ENCODE measurements around the gene FADS6. TPM values are rescaled to one million over a fixed set of nuclear protein-coding genes. Genes with fewer than 3 reads are reported as not detected.

The FADS6 gene
- total and polyA plus RNA-seq, 10 of the 15 experiments (the other 5 are each of a cell fraction or from before 2014, with no cell fraction given): not detected

- TF ChIP-seq ZNF592 (IDR thresholded peaks at IDR 0.05): no peak
- no peak for TF ChIP-seq ZNF622 (IDR thresholded peaks at IDR 0.05)
- no peak for TF ChIP-seq DPF2 (IDR thresholded peaks at IDR 0.05)
Measured at GRCh38 chr17:74839990-74840852, 53.2 kb downstream of the FADS6 start (continued).

GRCh38 chr17:74838274-74838673 lies 55.2 kb downstream of the FADS6 start:
- H3K4me1 ChIP-seq (ENCODE audit: control insufficient read depth, insufficient read depth, low read length): peaks cover 16% of the 10 kb centered on the region
- RAD21 ChIA-PET (ENCODE audit: unreplicated experiment): no interaction called here
- H3K9me3 ChIP-seq (replicated peaks; ENCODE audit: control insufficient read depth, insufficient read depth, low read length): no peaks in the 10 kb centered on the region
- DNase-seq (ENCODE audit: low read depth, low spot score): no peak
- no peak overlapping the region for H3K4me3 ChIP-seq
- in situ Hi-C loops (cut with MboI): no loop called here
- H4K20me1 ChIP-seq (ENCODE audit: control insufficient read depth, insufficient read depth): no peaks in the 10 kb centered on the region
- 77% methylated on average over 9 of the region's 9 CpGs for WGBS (ENCODE audit: insufficient coverage, insufficient replicate concordance, low lambda C conversion rate, missing lambda C conversion rate)
- H2AFZ ChIP-seq (ENCODE audit: control insufficient read depth, low read depth, low read length): no peak overlapping the region
- BruUV-seq (replicated peaks): no TSS peak
- CTCF ChIA-PET: interaction anchor here (0.6 to 1.3 kb wide), 2 partner anchors 118 to 124 kb away, joined by 3 read pairs; no protein-coding TSS in a partner anchor
- no peaks in the 10 kb centered on the region for H3K27me3 ChIP-seq (replicated peaks in 1 of 2; ENCODE audit: control insufficient read depth in 2 of 2, insufficient read depth in 2 of 2, low read length in 1 of 2)
- no peak overlapping the region for H3K4me2 ChIP-seq (ENCODE audit: control insufficient read depth, insufficient read depth)
- H3K9ac ChIP-seq (ENCODE audit: control insufficient read depth, insufficient read depth, low read length): no peak overlapping the region
- ATAC-seq: no peak
- POLR2A ChIA-PET: no interaction called here
- H3K79me2 ChIP-seq (ENCODE audit: control insufficient read depth, insufficient read depth, low read length): no peaks in the 10 kb centered on the region
- peaks cover 0 to 3% of the 10 kb centered on the region in 2 experiments; a peak in 1 of 4 replicates for H3K36me3 ChIP-seq (ENCODE audit: control insufficient read depth in 2 of 2, insufficient read depth in 2 of 2, low read length in 1 of 2)
- SMC1A ChIA-PET (ENCODE audit: uncharacterized antibody, unreplicated experiment): no interaction called here
- intact Hi-C loops (cut with micrococcal nuclease; ENCODE audit: unreplicated experiment): no loop called here
- H3K27ac ChIP-seq (ENCODE audit: control insufficient read depth, insufficient read depth): no peak overlapping the region
- FAIRE-seq: no peak
- TF ChIP-seq GABPA (IDR thresholded peaks at IDR 0.05; ENCODE audit: low read depth): no peak
- TF ChIP-seq NRF1 (conservative IDR thresholded peaks at IDR 0.05; ENCODE audit: low read depth, low read length): no peak
- no peak for TF ChIP-seq NBN (IDR thresholded peaks at IDR 0.05)
- no peak for TF ChIP-seq SREBF1 (IDR thresholded peaks at IDR 0.05; ENCODE audit: low read length)
- no peak for TF ChIP-seq ESRRA (IDR thresholded peaks at IDR 0.05; ENCODE audit: low read length)
- TF ChIP-seq HDGF (IDR thresholded peaks at IDR 0.05): no peak
- no peak for TF ChIP-seq TCF7 (IDR thresholded peaks at IDR 0.05; ENCODE audit: borderline replicate concordance)
- no peak for TF ChIP-seq PKNOX1 (IDR thresholded peaks at IDR 0.05)
- TF ChIP-seq HCFC1 (IDR thresholded peaks at IDR 0.05; ENCODE audit: low read length): no peak
- no peak for TF ChIP-seq E4F1 (IDR thresholded peaks at IDR 0.05; ENCODE audit: borderline replicate concordance, partially characterized antibody)
- TF ChIP-seq SMAD5 (IDR thresholded peaks at IDR 0.05; ENCODE audit: low read depth): no peak

Measured in GM12878 (cell line).